ENCODE data around the gene NSUN4. TPM values are rescaled to one million over a fixed set of nuclear protein-coding genes. Genes with fewer than 3 reads are reported as not detected.
"Not testable (repeated sequence)": the region's sequence is repeated elsewhere in the genome, so short reads cannot be mapped to it uniquely, and the experiment has no call there.

The NSUN4 gene
- polyA plus RNA-seq, 1 experiment: 24.0 TPM

- Histone ChIP-seq H3K36me3 (ENCODE audit: control insufficient read depth, insufficient read depth, low read length) (no peaks in the 10 kb centered on the region), H3K4me3 (ENCODE audit: low read depth, low read length) (no peak overlapping the region), H3K27me3 (ENCODE audit: control insufficient read depth, insufficient read depth, low read length) (no peaks in the 10 kb centered on the region)
- ChIA-PET CTCF (interaction anchor here (0.8 kb wide), 1 partner anchor 12 kb away, joined by 3 read pairs; no protein-coding TSS in a partner anchor), POLR2A (no interaction called here)
- DNase-seq (ENCODE audit: low read depth): no peak
- no peak for TF ChIP-seq CTCF (IDR thresholded peaks at IDR 0.05; ENCODE audit: insufficient read depth, low read depth, low read length)
Measured at GRCh38 chr1:46335081-46335480, 5.5 kb upstream of the NSUN4 start.

GRCh38 chr1:46337409-46337808 is 3.2 kb upstream of the NSUN4 start:
- POLR2A ChIA-PET; H3K4me3 ChIP-seq (ENCODE audit: low read depth, low read length); H3K27me3 ChIP-seq (ENCODE audit: control insufficient read depth, insufficient read depth, low read length); CTCF ChIA-PET; DNase-seq (ENCODE audit: low read depth); H3K36me3 ChIP-seq (ENCODE audit: control insufficient read depth, insufficient read depth, low read length): not testable (repeated sequence)

GRCh38 chr1:46341222-46342083 is 846 bp downstream of the NSUN4 start:
- H3K4me3 ChIP-seq (ENCODE audit: low read depth, low read length): peak overlapping the region; percentile 61
- TF ChIP-seq CTCF (IDR thresholded peaks at IDR 0.05; ENCODE audit: insufficient read depth, low read depth, low read length): no peak
- H3K36me3 ChIP-seq (ENCODE audit: control insufficient read depth, insufficient read depth, low read length): peaks cover 7% of the 10 kb centered on the region; the same call in 1 of the 2 replicates
- no peaks in the 10 kb centered on the region for H3K27me3 ChIP-seq (ENCODE audit: control insufficient read depth, insufficient read depth, low read length)
- no peak for DNase-seq (ENCODE audit: low read depth)
- ChIA-PET POLR2A (interaction anchor here (0.6 kb wide), 1 partner anchor 23 kb away, joined by 4 read pairs; no protein-coding TSS in a partner anchor), CTCF (interaction anchor here (0.6 to 2.0 kb wide), 10 partner anchors 8 to 96 kb away, joined by 3 to 11 read pairs (median 3); no protein-coding TSS in a partner anchor)

GRCh38 chr1:46342084-46342656 is 1.6 kb downstream of the NSUN4 start:
- Histone ChIP-seq H3K4me3 (ENCODE audit: low read depth, low read length) (no peak overlapping the region), H3K36me3 (ENCODE audit: control insufficient read depth, insufficient read depth, low read length) (peaks cover 10% of the 10 kb centered on the region), H3K27me3 (ENCODE audit: control insufficient read depth, insufficient read depth, low read length) (no peaks in the 10 kb centered on the region)
- no peak for DNase-seq (ENCODE audit: low read depth)
- CTCF ChIA-PET: interaction anchor here (1.5 to 2.0 kb wide), 3 partner anchors 8 to 23 kb away, joined by 3 to 11 read pairs (median 5); no protein-coding TSS in a partner anchor
- POLR2A ChIA-PET: interaction anchor here (0.6 kb wide), 1 partner anchor 22 kb away, joined by 4 read pairs; no protein-coding TSS in a partner anchor
- TF ChIP-seq CTCF (IDR thresholded peaks at IDR 0.05; ENCODE audit: insufficient read depth, low read depth, low read length): peak; percentile 44

GRCh38 chr1:46342677-46343350 is 2.2 kb downstream of the NSUN4 start:
- POLR2A ChIA-PET: no interaction called here
- peaks cover 11% of the 10 kb centered on the region for H3K36me3 ChIP-seq (ENCODE audit: control insufficient read depth, insufficient read depth, low read length)

More at GRCh38 chr1:46342677-46343350, 2.2 kb downstream of the NSUN4 start:
- H3K27me3 ChIP-seq (ENCODE audit: control insufficient read depth, insufficient read depth, low read length): no peaks in the 10 kb centered on the region
- no peak for DNase-seq (ENCODE audit: low read depth)
- TF ChIP-seq CTCF (IDR thresholded peaks at IDR 0.05; ENCODE audit: insufficient read depth, low read depth, low read length): no peak
- CTCF ChIA-PET: interaction anchor here (0.7 to 2.0 kb wide), 3 partner anchors 9 to 23 kb away, joined by 3 to 5 read pairs (median 3); no protein-coding TSS in a partner anchor
- no peak overlapping the region for H3K4me3 ChIP-seq (ENCODE audit: low read depth, low read length)
